GM18519 (cell line): Measurements from ENCODE around the gene ABCB11.
"Not testable (repeated sequence)": the region's sequence is repeated elsewhere in the genome, so short reads cannot be mapped to it uniquely, and the experiment has no call there.

Experiments used
- ATAC-seq: cut with Tn5 transposase; IDR thresholded peaks from one replicate; pipeline ENCODE4 v1.9.1; 2021; ENCODE audit warnings: mild to moderate bottlenecking, moderate library complexity; ENCODE audit not compliant: unreplicated experiment, low FRiP score

The ABCB11 gene

DNA sequence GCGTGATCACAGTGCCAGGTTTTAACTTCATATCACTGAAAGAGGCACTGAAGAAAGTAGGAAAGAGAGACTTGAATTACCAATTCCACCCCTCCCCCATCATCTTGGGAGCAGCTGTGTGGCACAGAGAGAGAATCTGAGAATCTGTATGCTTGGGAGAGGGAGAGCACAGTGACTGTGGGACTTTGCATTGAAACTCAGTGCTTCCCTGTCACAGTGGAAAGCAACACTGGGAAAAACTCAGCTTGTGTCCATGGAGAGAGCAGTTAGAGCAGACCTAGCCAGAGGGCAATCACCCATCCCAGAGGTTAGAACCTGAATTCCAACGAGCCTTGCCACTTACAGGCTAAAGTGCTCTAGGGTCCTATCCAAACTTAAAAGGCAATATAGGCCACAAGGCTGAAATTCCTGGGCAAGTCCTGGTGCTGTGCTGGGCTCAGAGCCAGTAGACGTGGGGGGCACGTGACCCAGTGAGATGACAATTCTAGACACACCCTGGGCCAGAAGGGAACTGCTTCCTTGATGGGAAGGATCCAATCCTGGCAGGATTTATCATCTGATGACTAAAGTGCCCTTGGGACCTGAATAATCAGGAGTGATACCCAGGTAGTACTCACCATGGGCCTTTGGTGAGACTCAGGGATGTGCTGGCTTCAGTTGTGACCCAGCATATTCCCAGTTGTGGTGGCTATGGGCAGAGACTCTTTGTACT is 15.5 kb upstream of the ABCB11 start:
- ATAC-seq = no peak

DNA sequence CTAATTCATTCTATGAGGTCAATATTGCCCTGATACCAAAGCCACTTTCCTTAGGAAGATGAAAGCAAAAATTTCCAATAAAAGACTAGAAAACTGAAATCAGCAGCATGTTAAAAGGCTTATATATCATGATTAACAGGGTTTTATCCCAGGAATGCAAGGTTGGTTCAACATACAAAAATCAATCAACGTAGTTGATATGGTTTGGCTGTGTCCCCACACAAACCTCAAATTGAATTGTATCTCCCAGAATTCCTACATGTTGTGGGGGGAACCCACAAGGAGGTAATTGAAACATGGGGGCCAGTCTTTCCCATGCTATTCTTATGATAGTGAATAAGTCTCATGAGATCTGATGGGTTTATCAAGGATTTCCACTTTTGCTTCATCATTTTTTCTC is 11.7 kb upstream of the ABCB11 start:
- ATAC-seq = no peak

DNA sequence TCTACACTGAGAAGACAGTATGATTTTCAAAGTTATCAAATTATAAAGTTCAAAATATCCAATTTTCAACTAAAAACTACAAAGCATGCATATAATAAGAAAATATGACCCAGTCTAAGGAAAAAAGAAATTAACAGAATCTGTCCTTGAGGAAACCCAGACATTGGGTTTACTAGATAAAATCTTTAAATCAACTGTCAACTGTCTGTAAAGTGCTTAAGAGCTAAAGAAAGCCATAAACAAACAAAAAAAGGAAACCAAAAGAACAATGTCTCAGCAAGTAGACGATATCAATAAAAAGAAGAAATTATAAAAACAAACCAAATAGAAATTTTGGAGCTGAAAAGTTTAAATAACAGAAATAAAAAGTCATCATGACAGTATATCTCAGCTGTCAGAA is 10.5 kb upstream of the ABCB11 start:
- no peak for ATAC-seq

DNA sequence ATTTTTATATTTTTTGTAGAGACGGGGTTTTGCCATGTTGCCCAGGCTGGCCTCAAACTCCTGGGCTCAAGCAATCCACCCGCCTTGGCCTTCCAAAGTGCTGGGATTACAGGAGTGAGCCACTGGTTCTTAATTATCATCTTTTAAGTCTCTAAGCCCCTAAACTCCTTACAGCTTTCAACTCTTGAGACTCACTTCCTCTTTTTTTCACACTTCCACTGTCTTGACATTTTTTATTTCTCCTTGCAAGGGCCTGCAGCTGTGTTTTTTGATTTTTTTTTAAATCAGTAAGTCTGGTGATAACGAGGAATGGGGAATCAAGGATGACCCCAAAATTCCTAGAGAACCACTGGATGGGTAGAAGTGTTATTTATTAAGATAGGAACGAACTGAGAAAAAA is 8.6 kb upstream of the ABCB11 start:
- ATAC-seq = no peak

DNA sequence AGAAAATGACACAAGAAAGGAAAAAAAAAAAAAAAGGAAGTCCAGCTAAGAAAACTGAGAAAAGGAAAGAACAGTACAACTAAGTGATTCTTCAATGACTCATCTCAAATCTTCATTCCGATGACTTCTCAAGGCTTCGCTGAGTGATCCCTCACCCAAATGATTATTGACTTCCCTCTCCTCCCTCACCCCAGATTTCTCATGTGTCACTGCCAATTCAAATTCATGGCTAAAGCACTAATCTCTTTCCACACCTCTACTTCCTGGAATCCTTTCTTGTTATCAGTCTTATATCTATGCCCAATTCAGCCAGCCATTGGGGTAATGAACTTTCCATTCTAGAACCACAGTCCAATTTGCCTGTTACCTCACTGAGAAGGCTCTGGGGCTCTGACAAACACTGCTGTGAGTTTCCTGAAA is 7.2 kb upstream of the ABCB11 start:
- peak; percentile 63 for ATAC-seq

DNA sequence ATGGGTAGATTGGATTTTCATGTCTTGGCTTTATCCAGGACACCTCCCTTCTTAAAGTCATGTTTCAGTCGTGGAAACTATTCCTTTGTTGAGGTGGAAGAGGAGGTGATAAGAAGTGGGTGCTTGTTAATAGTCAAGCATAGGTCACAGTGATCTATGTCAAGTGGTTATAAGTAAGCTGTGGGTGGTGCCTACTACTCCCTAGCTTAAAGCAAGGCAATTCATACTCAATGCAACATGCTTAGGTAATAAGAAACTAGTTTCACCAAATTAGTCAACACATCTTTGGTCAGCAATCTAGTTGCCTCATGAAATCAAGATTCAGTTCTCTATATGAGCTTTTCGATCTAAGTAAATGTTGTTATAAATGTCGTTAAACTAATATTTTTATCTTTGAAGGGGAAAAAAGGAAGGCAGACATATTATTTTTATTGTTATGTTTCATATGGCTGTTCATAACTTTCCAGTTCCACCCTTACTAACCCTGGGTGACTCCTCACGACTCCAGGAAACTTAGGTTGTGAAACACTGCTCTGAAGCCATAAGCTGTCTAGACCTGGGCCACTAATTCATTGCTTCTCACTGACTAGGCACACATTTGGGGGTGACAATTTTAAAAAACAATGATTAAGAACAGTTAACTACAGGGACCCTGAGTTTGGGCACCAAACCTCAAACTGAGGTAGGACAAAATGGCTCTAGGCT is 5.8 kb upstream of the ABCB11 start:
- peak; percentile 65 for ATAC-seq

DNA sequence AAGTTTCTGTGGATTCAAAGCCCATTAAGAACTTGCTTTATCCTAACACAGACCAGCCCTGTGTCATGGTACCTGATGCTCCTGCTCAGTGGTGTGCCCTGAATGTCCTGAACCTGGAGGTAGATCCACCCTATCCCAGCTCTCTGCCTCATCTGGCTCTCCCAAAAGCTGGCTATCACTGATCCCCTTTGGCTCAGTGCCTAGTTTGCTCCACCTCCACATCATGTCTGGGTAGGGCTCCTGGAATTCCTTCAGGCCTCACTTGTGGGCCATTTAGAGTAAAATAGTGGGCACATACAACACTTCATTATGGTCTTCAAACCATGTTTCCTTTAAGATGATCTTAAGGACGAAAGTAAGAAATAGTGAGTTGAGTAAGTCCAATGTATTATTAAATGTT is 4.8 kb upstream of the ABCB11 start:
- ATAC-seq = no peak

DNA sequence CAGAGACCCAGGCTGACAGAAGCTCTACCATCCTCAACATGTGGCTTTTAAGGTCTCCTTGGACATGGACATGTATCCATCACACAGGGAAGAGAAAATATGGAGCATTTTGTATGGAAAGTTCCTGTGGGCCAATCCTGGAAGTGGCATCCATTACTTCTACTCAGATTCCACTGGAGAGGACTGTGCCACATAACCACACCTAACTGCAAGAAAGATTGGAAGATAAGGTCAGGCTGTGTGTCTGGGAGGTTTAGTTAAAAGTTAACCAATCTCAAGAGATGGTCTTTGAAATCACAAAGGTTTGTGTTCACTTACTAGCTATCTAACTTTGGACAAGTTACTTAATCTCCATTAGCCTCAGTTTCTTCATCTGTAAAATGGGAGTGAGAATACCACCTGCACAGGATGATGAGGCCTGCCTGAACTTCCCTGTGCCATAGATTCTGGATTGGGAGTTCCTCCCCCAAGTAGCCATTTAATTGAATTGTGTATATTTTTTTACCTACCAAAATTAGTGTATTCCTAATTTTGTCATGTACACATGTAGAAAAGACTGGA is 3.9 kb upstream of the ABCB11 start:
- ATAC-seq = no peak

DNA sequence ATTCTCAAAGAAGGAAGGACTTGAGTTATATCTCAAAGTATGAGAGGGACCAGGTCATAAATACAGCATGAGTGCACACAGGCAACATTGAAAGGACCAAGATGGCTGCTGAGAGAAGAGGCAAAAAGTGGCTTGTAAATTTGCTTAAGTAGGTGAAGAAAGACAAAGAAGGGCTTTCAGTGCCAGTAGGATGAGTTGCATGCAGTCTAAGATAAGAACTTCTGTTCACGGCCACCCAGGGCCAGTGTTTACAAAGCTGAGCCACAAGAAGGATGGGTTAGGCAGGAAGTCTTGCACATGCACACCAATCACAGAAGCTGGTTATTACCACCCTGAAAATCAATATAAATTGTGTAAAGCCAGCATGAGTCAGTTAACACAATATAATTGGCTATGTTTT is 3.1 kb upstream of the ABCB11 start:
- no peak for ATAC-seq

DNA sequence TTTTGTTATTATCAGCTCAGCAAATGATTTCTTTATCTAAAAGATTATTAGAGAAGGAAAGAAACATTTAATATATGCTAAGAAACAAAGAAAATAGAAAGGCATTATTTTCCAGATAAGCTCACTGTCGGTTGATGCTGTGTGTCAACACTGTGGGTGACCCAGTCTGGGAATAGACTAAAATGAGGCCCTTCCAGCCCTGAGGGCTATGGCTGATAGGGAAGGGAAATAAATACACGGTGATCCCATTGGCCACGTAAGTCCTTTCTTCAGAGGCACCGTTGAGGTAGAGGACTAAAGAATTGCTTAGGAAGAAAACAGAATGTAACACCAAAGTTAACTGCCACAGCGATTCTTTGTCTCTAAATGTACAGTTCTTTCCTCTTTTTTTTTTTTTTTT is 1.8 kb downstream of the ABCB11 start:
- no peak for ATAC-seq

DNA sequence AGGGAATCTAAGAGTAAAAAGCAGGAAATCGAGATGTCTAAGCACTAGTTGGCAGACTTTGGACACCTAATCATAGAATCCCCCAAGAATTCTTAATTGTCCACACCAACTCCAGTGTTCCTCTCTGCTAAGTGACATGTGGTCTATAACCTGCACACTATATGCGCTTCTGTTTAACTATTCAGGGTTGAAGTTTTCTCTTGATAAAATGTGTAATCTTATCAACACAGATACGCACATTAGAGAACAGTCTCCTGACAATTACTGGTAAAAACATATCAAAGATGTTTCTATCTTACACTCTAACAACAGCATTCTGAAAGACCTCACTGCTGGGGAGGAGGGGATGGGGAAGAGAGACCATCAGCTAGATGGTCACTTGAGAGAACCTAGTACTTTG is 3.9 kb downstream of the ABCB11 start:
- no peak for ATAC-seq

DNA sequence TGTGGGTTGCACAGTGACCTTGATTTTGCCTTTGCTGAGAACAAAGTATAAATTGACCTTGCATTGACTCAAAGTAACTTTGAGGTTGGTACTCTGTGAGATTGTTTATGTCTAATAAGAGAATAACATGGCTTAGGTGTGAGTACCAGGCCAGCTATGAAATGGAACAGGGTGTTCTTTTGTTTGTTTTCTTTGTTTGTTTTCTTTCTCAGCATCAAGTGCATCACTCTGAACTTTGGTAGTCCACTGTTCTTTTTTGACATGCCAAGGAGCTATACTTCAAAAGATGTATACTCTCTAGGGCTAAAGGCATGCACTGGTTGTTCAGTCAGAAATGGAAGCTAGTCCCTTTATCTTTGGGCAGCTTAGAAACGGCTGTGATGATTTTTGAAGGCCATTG is 5.1 kb downstream of the ABCB11 start:
- ATAC-seq = no peak

DNA sequence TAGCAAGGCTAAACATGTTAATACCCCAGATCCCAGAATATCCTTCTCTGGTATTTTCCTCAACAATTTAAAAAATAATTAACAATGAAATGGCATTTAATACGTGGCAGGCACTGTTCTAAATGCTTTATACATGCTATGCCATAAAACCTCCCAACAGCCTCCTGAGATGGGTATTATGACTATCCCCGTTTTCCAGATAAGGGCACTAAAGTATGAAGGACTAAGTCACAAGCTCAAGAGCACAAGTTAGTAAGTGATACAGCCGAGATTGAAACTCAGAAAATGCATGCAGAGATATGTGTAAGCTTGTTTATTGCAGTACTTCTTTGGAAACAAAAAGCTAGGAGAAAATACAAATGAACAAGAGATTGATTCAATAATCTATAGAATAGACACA is 8.0 kb downstream of the ABCB11 start:
- ATAC-seq = no peak

DNA sequence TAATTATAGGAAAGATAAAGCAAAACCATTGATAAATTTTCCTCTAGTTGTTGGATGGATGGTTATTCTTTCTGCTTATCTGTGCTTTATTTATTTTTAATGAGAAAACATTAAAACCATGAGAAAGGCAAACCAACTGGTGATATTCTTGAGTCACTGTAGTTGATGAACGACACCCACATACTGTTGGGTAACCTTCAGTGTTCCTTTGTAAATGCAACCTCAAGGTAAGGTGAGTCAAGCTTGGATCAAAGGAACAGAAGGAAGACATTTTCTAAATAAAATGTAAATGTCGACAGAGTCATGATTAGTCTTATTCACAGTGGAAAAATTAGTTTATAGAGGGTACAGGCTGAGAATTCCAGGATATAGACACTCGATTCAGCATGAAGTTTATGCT is 12.7 kb downstream of the ABCB11 start:
- ATAC-seq = no peak

DNA sequence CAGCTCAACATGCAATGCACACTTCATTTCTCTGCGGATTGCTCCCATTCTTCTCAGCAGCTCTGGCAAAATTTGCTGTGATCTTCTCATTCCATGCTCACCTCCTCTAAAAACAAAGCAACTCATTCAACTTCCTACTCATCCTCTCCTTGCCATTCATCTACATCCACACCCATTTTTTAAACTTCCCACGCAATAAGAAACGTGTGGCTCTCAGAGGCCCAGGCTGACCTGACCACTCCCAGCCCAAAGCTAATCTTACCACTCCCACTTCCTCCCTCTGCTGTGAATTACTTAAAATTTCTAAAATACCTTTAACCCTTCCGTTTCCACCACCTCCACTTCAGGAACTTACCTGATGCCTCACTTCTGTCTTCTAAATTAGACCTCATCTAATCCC is 15.2 kb downstream of the ABCB11 start:
- ATAC-seq = no peak

DNA sequence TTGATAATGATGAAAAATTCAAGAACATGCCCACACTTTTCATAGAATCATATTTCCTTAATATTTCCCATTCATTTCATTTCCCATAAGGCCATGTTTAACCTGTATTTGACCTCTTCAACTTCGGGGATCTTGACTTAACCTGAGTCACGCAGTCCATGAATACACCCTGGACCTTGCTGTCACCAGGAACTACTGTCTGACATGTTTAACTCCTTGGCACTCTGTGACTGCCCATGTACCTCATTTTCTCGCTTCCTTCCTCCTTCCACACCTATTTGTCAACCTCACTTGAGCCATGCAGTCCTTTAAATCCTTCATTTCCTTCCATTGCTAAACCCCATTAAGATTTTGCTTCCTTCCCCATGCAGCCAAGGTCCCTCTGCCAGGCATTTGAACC is 16.3 kb downstream of the ABCB11 start:
- no peak for ATAC-seq

DNA sequence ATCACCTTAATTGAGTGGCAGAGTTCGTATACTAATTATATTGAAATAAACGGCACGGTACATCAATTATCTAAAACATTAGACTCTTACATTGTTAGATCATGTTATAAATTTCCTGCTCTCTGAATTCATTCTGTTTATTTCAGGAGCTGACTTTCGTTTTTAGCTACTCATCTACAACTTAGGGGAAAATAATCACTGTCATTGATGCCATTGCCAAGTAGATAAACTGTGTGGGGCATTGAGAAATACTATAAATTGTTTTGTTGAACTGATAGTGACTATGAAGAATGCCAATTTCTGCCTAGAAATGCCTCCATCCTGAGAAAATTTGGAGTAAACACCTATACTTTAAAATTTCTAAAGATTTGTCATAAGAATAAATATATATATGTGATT is 17.5 kb downstream of the ABCB11 start:
- no peak for ATAC-seq

DNA sequence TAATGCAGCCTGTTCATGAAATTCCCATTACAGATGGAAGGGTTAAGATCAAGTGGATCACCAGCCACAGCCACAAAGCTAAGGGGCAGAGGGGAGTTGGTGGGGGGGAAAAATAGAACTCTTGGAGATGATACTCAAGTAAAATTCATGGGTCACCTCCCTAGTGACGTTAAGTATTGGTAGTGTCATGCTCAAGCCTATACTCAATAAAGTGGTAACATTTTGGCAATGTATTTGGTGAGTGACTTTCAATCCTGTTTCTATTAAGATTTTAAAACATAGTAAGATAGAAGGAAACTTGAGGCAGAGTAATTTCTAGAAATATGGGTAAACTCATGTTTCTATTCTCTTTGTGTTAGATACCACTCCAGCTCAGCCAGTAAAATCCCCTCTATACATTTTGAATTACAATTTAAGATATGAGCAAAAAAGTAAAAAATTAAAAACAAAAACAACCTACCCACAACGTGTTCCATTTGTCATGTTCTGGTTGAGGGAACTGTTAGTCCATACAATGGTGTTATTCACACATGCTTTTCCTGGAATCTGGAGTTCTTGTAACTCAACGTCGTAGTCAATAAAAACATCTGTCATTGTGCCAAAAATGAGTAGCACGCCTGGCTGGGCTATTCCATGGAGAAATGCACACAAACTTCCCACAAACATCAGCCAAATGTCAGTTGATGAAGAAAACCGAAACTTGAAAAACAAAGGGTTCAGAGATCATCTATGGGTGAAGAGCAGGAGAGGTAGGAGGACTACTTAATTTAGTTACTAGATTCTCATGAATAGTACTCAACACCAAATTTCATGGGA is 18.1 kb downstream of the ABCB11 start:
- ATAC-seq = no peak

DNA sequence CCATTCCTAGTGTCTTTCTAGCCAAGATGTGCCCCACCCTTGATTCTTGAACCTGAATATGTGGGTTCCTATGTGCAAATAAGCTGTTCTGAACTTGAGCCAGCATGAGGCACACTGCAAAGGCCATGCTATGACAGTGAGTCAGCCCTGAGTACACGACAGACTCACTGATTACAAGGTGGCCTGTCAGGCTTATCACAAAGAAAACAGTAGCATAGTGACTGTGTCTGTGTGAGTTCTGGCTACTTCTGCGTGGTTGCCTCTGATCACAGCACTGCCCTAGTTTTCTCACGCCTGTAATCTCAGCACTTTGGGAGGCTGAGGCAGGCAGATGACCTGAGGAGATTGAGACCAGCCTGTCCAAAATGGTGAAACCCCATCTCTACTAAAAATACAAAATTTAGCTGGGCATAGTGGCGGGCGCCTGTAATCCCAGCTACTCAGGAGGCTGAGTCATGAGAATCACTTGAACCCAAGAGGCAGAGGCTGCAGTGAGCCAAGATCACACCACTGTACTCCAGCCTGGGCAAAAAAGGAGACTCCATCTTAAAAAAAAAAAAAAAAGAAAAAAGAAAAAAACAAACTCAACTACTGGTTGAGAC is 18.8 kb downstream of the ABCB11 start:
- ATAC-seq = not testable (repeated sequence)

DNA sequence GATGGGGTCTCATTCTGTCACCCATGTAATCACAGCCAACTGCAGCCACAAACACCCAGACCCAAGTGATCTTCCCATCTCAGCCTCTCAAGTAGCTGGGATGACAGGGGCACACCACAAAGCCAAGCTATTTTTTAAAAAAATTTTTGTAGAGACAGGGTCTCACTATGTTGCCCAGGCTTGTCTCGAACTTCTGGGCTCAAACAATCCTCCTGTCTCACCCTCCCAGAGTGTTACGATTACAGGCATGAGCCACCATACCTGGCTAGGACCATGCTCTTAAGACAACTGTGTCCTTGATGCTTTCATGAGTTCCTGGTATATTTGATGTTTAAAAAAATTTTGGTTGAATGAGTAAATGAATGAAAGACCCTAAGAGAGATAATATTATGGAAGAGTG is 19.4 kb downstream of the ABCB11 start:
- no peak for ATAC-seq
